ENCODE results near the gene CAMK1D. TPM values are rescaled to one million over a fixed set of nuclear protein-coding genes. Genes with fewer than 3 reads are reported as not detected.
"Not testable (repeated sequence)": the region's sequence is repeated elsewhere in the genome, so short reads cannot be mapped to it uniquely, and the experiment has no call there.

CAMK1D gene
- total RNA-seq, 4 donors from 2014 or later, result 13.5 to 21.4 (median 15.7) TPM

- no peak for DNase-seq
- no peak for TF ChIP-seq POLR2A (IDR thresholded peaks at IDR 0.05)
- no peak overlapping the region for H3K27ac ChIP-seq
- in situ Hi-C loops (cut with MboI; ENCODE audit: low pct_ligation_motif_present in 1 of 4, low pct_unique_long_range_greater_than_20kb in 1 of 4, low sequenced_read_pairs in 3 of 4) (no loop called here), intact Hi-C loops (cut with DNase I; ENCODE audit: low total_unique reads) (no loop called here)
- no peaks in the 10 kb centered on the region for H3K9me3 ChIP-seq
- no peaks in the 10 kb centered on the region for H3K4me1 ChIP-seq
- H3K27me3 ChIP-seq, result no peaks in the 10 kb centered on the region
- H3K36me3 ChIP-seq, result no peaks in the 10 kb centered on the region
- WGBS, 2 donors (ENCODE audit: low coverage in 1 of 2), result 80 to 88% methylated on average over 5 to 11 of the region's 11 CpGs
- no peak overlapping the region for H3K4me3 ChIP-seq
Measured at GRCh38 chr10:12541446-12542067, 192.2 kb downstream of the CAMK1D start.

DNA sequence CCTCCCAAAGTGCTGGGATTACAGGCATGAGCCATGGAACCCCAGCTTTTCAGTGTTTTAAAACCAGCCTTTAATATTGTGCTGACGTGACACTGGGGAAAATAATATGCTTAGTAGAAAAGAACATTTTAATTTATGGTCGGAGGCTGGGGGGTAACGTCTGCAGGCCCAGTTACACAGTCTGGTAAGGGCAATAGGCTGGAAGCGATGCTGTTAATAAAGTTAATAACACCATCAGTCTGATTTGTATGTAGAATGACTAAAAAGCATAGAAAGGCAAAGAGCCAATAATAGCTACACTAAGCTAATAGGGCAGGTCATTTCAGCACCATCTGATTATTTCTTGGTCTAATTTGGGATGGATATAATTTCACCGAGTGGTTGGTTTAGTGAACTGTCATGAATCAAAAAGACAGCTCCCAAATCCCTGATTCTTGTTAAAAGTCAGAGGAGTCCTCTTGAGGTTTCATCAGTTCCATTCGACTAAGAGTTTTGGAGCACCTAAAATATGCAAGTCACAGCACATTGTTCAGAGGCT, 192.9 kb downstream of the CAMK1D start:
- TF ChIP-seq POLR2AphosphoS5 (IDR thresholded peaks at IDR 0.05) (no peak), EP300 (IDR thresholded peaks at IDR 0.05; ENCODE audit: low read depth) (no peak), POLR2A (IDR thresholded peaks at IDR 0.05) (no peak)
- TF ChIP-seq, protein P1, sequence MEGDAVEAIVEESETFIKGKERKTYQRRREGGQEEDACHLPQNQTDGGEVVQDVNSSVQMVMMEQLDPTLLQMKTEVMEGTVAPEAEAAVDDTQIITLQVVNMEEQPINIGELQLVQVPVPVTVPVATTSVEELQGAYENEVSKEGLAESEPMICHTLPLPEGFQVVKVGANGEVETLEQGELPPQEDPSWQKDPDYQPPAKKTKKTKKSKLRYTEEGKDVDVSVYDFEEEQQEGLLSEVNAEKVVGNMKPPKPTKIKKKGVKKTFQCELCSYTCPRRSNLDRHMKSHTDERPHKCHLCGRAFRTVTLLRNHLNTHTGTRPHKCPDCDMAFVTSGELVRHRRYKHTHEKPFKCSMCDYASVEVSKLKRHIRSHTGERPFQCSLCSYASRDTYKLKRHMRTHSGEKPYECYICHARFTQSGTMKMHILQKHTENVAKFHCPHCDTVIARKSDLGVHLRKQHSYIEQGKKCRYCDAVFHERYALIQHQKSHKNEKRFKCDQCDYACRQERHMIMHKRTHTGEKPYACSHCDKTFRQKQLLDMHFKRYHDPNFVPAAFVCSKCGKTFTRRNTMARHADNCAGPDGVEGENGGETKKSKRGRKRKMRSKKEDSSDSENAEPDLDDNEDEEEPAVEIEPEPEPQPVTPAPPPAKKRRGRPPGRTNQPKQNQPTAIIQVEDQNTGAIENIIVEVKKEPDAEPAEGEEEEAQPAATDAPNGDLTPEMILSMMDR (IDR thresholded peaks at IDR 0.05), result no peak
- no peak for DNase-seq
- Histone ChIP-seq H3K27ac (no peak overlapping the region), H3K4me3 (no peak overlapping the region), H3K27me3 (no peaks in the 10 kb centered on the region), H3K36me3 (no peaks in the 10 kb centered on the region), H3K9me3 (no peaks in the 10 kb centered on the region), H3K4me1 (peaks cover 0 to 3% (median 0%) of the 10 kb centered on the region in 4 donors)
- 85 to 91% methylated on average over 6 of the region's 6 CpGs for WGBS, 2 donors (ENCODE audit: low coverage in 1 of 2)
- in situ Hi-C loops (cut with MboI; ENCODE audit: low pct_ligation_motif_present in 1 of 4, low pct_unique_long_range_greater_than_20kb in 1 of 4, low sequenced_read_pairs in 3 of 4), result no loop called here
- intact Hi-C loops (cut with DNase I; ENCODE audit: low total_unique reads), result no loop called here

DNA sequence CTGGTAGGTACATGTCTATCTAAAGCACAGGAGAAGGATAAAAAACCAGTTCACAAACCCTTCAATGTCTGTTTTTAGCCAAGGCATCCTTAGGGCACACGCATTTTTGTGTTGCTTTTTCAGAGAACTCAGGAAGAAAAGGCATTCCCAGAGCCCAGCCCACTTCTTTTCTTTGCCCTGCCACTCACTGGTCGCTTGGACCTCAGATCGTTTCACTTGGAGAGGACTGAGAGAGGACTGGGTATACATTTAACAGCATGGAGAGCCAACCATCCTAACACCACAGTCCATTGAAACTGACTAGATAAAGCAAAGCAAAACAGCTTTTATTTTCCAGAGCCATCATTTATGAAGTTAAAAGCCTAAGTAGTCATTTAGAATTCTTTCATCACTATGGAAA, 194.2 kb downstream of the CAMK1D start:
- peaks cover 0 to 11% (median 0%) of the 10 kb centered on the region in 4 donors for H3K4me1 ChIP-seq
- no peaks in the 10 kb centered on the region for H3K27me3 ChIP-seq
- H3K4me3 ChIP-seq, result no peak overlapping the region
- intact Hi-C loops (cut with DNase I; ENCODE audit: low total_unique reads) (no loop called here), in situ Hi-C loops (cut with MboI; ENCODE audit: low pct_ligation_motif_present in 1 of 4, low pct_unique_long_range_greater_than_20kb in 1 of 4, low sequenced_read_pairs in 3 of 4) (no loop called here)
- H3K9me3 ChIP-seq, result no peaks in the 10 kb centered on the region
- no peaks in the 10 kb centered on the region for H3K36me3 ChIP-seq
- H3K27ac ChIP-seq, result no peak overlapping the region
- TF ChIP-seq POLR2A (IDR thresholded peaks at IDR 0.05) (no peak), POLR2AphosphoS5 (IDR thresholded peaks at IDR 0.05) (no peak), EP300 (IDR thresholded peaks at IDR 0.05; ENCODE audit: low read depth) (no peak)
- TF ChIP-seq, protein P1 (IDR thresholded peaks at IDR 0.05), result no peak
- DNase-seq, result no peak
- WGBS, 2 donors (ENCODE audit: low coverage in 1 of 2), result 92% methylated on average over 3 of the region's 3 CpGs; no CpG with 5 or more reads in 1 of the 2 donors

DNA sequence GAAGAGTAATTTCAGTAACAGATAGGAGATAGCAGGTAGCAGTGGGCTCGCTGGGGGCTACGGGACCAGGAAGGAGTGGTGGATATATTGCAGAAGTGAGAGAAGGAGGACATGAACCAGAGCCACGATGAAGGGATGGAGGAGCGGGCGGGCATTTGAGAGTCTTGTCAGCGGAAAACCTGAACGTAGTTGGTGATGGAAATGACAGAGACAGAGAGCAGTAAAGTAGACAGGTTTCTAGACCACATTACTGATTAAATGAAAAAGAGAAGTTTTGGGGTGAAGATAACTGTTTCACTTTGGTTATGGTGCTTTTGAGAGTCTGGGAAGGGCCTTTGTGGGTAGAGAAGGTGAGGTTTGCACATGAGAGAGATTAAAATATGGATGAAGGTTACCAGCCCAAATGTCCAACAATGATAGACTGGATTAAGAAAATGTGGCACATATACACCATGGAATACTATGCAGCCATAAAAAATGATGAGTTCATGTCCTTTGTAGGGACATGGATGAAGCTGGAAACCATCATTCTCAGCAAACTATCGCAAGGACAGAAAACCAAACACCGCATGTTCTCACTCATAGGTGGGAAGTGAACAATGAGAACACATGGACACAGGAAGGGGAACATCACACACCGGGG, 196.9 kb downstream of the CAMK1D start:
- WGBS, 2 donors (ENCODE audit: low coverage in 1 of 2), result 91 to 92% methylated on average over 8 to 9 of the region's 10 CpGs
- H3K27ac ChIP-seq; in situ Hi-C loops (cut with MboI; ENCODE audit: low pct_ligation_motif_present in 1 of 4, low pct_unique_long_range_greater_than_20kb in 1 of 4, low sequenced_read_pairs in 3 of 4); H3K4me3 ChIP-seq; H3K27me3 ChIP-seq; H3K9me3 ChIP-seq; DNase-seq; H3K36me3 ChIP-seq; intact Hi-C loops (cut with DNase I; ENCODE audit: low total_unique reads): not testable (repeated sequence)
- H3K4me1 ChIP-seq, result peaks cover 0 to 11% (median 0%) of the 10 kb centered on the region in 4 donors

DNA sequence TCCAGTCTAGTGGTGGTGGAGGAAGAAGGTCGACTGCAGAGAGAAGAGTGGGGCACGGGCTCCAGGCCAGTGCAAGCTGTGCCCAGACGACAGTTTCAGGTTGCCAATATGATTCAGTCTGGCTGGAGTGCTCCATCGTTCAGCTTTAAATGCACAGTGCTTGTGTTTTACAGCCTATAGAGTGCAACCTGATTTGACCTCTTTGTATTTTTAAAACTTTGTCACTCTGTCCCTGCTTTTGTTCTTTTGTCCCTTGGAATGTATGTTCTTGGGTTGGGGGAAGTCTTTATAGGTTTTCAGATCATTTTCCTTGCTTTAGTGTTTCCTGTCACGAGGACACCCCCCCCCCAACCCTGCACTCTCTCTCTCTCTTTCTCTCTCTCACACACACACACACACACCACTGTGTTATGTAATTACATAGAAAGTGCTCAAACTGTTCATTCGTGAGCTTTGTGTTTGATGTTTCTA, 198.0 kb downstream of the CAMK1D start:
- Histone ChIP-seq H3K27ac (no peak overlapping the region), H3K4me3 (no peak overlapping the region), H3K4me1 (peaks cover 0 to 11% (median 0%) of the 10 kb centered on the region in 4 donors), H3K9me3 (no peaks in the 10 kb centered on the region), H3K36me3 (no peaks in the 10 kb centered on the region), H3K27me3 (no peaks in the 10 kb centered on the region)
- TF ChIP-seq POLR2AphosphoS5 (IDR thresholded peaks at IDR 0.05) (no peak), EP300 (IDR thresholded peaks at IDR 0.05; ENCODE audit: low read depth) (no peak), POLR2A (IDR thresholded peaks at IDR 0.05) (no peak)
- TF ChIP-seq, protein P1 (IDR thresholded peaks at IDR 0.05), result no peak
- DNase-seq, result no peak
- in situ Hi-C loops (cut with MboI; ENCODE audit: low pct_ligation_motif_present in 1 of 4, low pct_unique_long_range_greater_than_20kb in 1 of 4, low sequenced_read_pairs in 3 of 4), result no loop called here
- 24 to 25% methylated on average over 3 to 6 of the region's 6 CpGs for WGBS, 2 donors (ENCODE audit: low coverage in 1 of 2)
- intact Hi-C loops (cut with DNase I; ENCODE audit: low total_unique reads), result no loop called here
